ENCODE data around the gene MYPOP. TPM values are rescaled to one million over a fixed set of nuclear protein-coding genes. Genes with fewer than 3 reads are reported as not detected.
A peak's percentile ranks its signal among the peaks of the same experiment; 100 is the strongest.

Gene MYPOP
- total and polyA plus RNA-seq, 2 of the 13 experiments (the other 11 are each of a cell fraction or from before 2014, with no cell fraction given) = 2.3 to 2.7 TPM

DNA sequence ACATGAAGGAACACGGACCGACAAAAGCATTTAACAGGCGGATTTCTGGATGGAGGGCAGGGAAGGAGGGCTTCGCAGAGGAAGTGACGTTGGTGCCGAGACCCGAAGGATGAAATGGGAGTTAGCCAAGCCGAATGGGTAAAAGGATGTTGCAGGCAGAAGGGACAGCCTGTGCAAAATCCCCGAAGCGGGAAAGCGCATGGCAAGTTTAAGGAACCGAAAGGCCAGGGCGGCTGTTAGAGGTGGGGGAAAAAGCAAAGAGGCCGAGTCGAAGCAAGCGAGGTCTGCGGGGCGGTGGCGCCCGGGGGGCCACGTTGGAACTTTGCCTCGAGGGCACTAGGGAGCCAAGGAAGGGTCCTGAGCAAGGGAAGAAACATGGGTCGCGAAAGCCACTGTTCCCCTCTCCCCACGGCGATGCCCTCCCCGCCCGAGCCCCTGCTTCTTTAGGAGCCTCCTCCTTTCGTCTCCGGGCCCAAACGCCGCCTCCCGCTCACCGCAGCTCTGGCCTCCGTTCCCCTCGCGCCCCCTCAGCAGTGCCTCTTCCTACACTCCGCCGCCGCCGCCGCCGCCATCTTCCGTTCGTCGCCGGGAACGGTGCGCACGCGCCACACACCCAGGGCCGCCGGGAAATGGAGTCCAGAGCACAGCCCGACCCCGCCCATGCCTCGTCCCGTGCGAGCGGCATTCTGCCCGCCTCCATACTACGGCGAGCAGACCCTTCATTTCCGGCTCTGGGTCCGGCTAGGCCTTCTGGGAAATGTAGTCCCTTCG, 39.7 kb downstream of the MYPOP start, which contains the start of gene SYMPK (continued):
- TF ChIP-seq, protein P1, sequence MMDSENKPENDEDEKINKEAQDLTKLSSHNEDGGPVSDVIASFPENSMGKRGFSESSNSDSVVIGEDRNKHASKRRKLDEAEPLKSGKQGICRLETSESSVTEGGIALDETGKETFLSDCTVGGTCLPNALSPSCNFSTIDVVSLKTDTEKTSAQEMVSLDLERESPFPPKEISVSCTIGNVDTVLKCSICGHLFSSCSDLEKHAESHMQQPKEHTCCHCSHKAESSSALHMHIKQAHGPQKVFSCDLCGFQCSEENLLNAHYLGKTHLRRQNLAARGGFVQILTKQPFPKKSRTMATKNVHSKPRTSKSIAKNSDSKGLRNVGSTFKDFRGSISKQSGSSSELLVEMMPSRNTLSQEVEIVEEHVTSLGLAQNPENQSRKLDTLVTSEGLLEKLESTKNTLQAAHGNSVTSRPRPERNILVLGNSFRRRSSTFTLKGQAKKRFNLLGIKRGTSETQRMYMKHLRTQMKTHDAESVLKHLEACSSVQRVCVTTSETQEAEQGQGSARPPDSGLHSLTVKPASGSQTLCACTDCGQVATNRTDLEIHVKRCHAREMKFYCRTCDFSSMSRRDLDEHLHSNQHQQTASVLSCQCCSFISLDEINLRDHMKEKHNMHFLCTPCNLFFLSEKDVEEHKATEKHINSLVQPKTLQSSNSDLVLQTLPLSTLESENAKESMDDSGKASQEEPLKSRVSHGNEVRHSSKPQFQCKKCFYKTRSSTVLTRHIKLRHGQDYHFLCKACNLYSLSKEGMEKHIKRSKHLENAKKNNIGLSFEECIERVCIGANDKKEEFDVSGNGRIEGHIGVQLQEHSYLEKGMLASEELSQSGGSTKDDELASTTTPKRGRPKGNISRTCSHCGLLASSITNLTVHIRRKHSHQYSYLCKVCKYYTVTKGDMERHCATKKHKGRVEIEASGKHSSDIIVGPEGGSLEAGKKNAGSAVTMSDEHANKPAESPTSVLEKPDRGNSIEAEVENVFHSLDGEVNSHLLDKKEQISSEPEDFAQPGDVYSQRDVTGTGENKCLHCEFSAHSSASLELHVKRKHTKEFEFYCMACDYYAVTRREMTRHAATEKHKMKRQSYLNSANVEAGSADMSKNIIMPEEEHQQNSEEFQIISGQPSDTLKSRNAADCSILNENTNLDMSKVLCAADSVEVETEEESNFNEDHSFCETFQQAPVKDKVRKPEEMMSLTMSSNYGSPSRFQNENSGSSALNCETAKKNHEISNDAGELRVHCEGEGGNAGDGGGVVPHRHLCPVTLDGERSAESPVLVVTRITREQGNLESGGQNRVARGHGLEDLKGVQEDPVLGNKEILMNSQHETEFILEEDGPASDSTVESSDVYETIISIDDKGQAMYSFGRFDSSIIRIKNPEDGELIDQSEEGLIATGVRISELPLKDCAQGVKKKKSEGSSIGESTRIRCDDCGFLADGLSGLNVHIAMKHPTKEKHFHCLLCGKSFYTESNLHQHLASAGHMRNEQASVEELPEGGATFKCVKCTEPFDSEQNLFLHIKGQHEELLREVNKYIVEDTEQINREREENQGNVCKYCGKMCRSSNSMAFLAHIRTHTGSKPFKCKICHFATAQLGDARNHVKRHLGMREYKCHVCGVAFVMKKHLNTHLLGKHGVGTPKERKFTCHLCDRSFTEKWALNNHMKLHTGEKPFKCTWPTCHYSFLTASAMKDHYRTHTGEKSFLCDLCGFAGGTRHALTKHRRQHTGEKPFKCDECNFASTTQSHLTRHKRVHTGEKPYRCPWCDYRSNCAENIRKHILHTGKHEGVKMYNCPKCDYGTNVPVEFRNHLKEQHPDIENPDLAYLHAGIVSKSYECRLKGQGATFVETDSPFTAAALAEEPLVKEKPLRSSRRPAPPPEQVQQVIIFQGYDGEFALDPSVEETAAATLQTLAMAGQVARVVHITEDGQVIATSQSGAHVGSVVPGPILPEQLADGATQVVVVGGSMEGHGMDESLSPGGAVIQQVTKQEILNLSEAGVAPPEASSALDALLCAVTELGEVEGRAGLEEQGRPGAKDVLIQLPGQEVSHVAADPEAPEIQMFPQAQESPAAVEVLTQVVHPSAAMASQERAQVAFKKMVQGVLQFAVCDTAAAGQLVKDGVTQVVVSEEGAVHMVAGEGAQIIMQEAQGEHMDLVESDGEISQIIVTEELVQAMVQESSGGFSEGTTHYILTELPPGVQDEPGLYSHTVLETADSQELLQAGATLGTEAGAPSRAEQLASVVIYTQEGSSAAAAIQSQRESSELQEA (CRISPR knock-in tag; IDR thresholded peaks at IDR 0.05; ENCODE audit: not compliant biosample characterization) = peak; percentile 26
- TF ChIP-seq HNRNPH1 (optimal IDR thresholded peaks at IDR 0.05; ENCODE audit: low read depth, low read length) = no peak
- TF ChIP-seq KMT2A (CRISPR knock-in tag; IDR thresholded peaks at IDR 0.05) = 0 out of 2 replicates have a peak, but pooled peaks have one; percentile 13
- no peak; the same call in 1 of the 2 replicates for TF ChIP-seq POLR2AphosphoS5 (IDR thresholded peaks at IDR 0.05; ENCODE audit: low read depth, low read length)
- TF ChIP-seq SALL1 (CRISPR knock-in tag; IDR thresholded peaks at IDR 0.05) = peak; percentile 64
- TF ChIP-seq ZFP36L1 (CRISPR knock-in tag; IDR thresholded peaks at IDR 0.05) = no peak
- TF ChIP-seq, protein P2, sequence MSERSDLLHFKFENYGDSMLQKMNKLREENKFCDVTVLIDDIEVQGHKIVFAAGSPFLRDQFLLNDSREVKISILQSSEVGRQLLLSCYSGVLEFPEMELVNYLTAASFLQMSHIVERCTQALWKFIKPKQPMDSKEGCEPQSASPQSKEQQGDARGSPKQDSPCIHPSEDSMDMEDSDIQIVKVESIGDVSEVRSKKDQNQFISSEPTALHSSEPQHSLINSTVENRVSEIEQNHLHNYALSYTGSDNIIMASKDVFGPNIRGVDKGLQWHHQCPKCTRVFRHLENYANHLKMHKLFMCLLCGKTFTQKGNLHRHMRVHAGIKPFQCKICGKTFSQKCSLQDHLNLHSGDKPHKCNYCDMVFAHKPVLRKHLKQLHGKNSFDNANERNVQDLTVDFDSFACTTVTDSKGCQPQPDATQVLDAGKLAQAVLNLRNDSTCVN (CRISPR knock-in tag; IDR thresholded peaks at IDR 0.05; ENCODE audit: borderline replicate concordance) = no peak
- peak in 1 of 2 experiments; percentile 65; a peak in 1 of 4 replicates for TF ChIP-seq KLF16 (CRISPR knock-in tag; IDR thresholded peaks at IDR 0.05)
- no peak; the same call in 1 of the 2 replicates for TF ChIP-seq HMG20B (CRISPR knock-in tag; conservative IDR thresholded peaks at IDR 0.05)
- TF ChIP-seq ZNF562 (CRISPR knock-in tag; IDR thresholded peaks at IDR 0.05; ENCODE audit: borderline replicate concordance) = no peak
- no peak for TF ChIP-seq ONECUT2 (CRISPR knock-in tag; IDR thresholded peaks at IDR 0.05)
- no peak for TF ChIP-seq GTF3A (CRISPR knock-in tag; conservative IDR thresholded peaks at IDR 0.05)
- no peak for TF ChIP-seq ZSCAN29 (CRISPR knock-in tag; conservative IDR thresholded peaks at IDR 0.05)
- TF ChIP-seq SYNCRIP (IDR thresholded peaks at IDR 0.05; ENCODE audit: insufficient read depth, low read depth, low read length) = no peak
- no peak for TF ChIP-seq ZMYM2 (CRISPR knock-in tag; IDR thresholded peaks at IDR 0.05)
- TF ChIP-seq, protein P3, sequence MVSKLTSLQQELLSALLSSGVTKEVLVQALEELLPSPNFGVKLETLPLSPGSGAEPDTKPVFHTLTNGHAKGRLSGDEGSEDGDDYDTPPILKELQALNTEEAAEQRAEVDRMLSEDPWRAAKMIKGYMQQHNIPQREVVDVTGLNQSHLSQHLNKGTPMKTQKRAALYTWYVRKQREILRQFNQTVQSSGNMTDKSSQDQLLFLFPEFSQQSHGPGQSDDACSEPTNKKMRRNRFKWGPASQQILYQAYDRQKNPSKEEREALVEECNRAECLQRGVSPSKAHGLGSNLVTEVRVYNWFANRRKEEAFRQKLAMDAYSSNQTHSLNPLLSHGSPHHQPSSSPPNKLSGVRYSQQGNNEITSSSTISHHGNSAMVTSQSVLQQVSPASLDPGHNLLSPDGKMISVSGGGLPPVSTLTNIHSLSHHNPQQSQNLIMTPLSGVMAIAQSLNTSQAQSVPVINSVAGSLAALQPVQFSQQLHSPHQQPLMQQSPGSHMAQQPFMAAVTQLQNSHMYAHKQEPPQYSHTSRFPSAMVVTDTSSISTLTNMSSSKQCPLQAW (CRISPR knock-in tag; IDR thresholded peaks at IDR 0.05) = peak; percentile 91; the same call in 1 of the 2 replicates
- TF ChIP-seq ZNF792 (CRISPR knock-in tag; IDR thresholded peaks at IDR 0.05) = peak; percentile 31; the same call in 1 of the 2 replicates
- TF ChIP-seq THAP11 (CRISPR knock-in tag; IDR thresholded peaks at IDR 0.05) = peak; percentile 98
